Lower lobe of right lung (tissue), 2 donors: Measurements from ENCODE around the gene RAB11A. TPM values are rescaled to one million over a fixed set of nuclear protein-coding genes. Genes with fewer than 3 reads are reported as not detected.

ENCODE experiments used
- ATAC-seq, 2 donors: fragments of 200-7000 bp; cut with Tn5 transposase; one replicate each; pipeline ENCODE4 v1.9.1; 2020 to 2022; ENCODE audit warnings: mild to moderate bottlenecking in 2 of 2, moderate library complexity in 2 of 2
- DNase-seq: peaks from one replicate; pipeline ENCODE4 v3.0.0-alpha.2; 2020
- H3K27ac ChIP-seq: fragments of 200-600 bp; one replicate; pipeline ENCODE4 v1.8.0; 2022
- H3K27me3 ChIP-seq: fragments of 200-600 bp; one replicate; pipeline ENCODE4 v1.8.0; 2022; ENCODE audit warnings: low read depth
- H3K36me3 ChIP-seq: fragments of 200-600 bp; one replicate; pipeline ENCODE4 v1.8.0; 2022; ENCODE audit warnings: mild to moderate bottlenecking
- H3K4me1 ChIP-seq: fragments of 200-600 bp; one replicate; pipeline ENCODE4 v1.8.0; 2022
- H3K4me3 ChIP-seq: fragments of 200-600 bp; one replicate; pipeline ENCODE4 v1.8.0; 2022; ENCODE audit warnings: mild to moderate bottlenecking
- H3K9me3 ChIP-seq: fragments of 200-600 bp; one replicate; pipeline ENCODE4 v1.8.0; 2022
- intact Hi-C: fragments of 100-400 bp; cut with DNase I; formaldehyde crosslinking; loops from one replicate; pipeline ENCODE4 v1.11.0; 2022
- total RNA-seq: library from RNA; stranded (reverse); fragmentation: NEBNext Ultra II Directional; extraction: Animal tissue kit (Norgen Biotek cat#: 25700); gene quantifications from one replicate; pipeline ENCODE4 v1.2.1, GENCODE V29; 2021
- TF ChIP-seq, protein P1 (sequence below): fragments of 200-600 bp; IDR thresholded peaks from one replicate; pipeline ENCODE4 v1.8.0; 2022; ENCODE audit warnings: antibody characterized with exemption, mild to moderate bottlenecking
- donor health status: DM: no; HTN: yes; CAD: no; lungs with severe emphysema.

Gene RAB11A
- total RNA-seq, 1 donor from 2014 or later = 218 TPM

DNA sequence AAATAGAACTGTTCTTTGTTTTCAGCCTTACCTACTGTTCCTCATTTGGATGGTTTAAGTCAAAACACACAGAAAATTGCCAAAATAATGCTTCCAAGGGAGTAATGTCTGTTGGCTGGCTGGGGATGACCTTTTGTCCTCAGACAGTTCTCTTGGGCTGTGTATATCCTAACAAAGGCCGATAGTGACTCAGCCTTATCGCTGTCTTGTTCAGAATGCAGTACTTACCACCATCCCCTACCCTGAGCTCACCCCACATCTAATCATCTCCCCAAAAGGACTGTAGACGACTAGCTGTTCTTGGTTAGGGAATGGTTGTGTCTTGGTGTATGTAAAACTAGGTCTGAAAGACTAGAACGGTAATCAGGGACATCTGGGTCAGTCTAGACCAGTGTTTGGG is 35.0 kb downstream of the RAB11A start:
- peaks cover 15% of the 10 kb centered on the region for H3K4me1 ChIP-seq
- TF ChIP-seq, protein P1, sequence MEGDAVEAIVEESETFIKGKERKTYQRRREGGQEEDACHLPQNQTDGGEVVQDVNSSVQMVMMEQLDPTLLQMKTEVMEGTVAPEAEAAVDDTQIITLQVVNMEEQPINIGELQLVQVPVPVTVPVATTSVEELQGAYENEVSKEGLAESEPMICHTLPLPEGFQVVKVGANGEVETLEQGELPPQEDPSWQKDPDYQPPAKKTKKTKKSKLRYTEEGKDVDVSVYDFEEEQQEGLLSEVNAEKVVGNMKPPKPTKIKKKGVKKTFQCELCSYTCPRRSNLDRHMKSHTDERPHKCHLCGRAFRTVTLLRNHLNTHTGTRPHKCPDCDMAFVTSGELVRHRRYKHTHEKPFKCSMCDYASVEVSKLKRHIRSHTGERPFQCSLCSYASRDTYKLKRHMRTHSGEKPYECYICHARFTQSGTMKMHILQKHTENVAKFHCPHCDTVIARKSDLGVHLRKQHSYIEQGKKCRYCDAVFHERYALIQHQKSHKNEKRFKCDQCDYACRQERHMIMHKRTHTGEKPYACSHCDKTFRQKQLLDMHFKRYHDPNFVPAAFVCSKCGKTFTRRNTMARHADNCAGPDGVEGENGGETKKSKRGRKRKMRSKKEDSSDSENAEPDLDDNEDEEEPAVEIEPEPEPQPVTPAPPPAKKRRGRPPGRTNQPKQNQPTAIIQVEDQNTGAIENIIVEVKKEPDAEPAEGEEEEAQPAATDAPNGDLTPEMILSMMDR = no peak
- no peak for DNase-seq
- intact Hi-C loops = no loop called here
- H3K27ac ChIP-seq = no peak overlapping the region
- no peaks in the 10 kb centered on the region for H3K27me3 ChIP-seq
- H3K4me3 ChIP-seq = no peak overlapping the region
- H3K9me3 ChIP-seq = no peaks in the 10 kb centered on the region
- H3K36me3 ChIP-seq = peaks cover 53% of the 10 kb centered on the region
- ATAC-seq = no peak

DNA sequence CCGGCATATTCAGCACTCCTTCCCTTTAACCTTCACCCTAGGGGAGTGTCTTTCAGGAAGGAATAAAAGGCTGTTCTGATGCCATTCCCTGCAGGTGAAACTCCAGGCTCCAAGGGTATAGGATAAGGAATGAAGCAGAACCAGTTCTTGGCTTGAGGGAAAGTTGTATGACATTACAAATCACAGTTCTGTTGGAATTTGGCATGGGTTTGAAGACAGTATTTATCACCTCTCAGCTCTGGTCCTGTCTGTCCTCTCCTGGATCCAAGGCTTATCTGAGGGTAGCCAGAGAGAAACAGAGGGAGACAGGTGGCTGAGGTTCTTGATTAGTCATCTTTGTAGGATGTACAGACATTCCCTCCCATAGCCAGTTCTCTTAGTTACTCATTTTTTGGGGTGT is 37.1 kb downstream of the RAB11A start:
- Histone ChIP-seq H3K27ac (no peak overlapping the region), H3K4me1 (peaks cover 15% of the 10 kb centered on the region), H3K4me3 (no peak overlapping the region), H3K36me3 (peaks cover 65% of the 10 kb centered on the region), H3K27me3 (no peaks in the 10 kb centered on the region), H3K9me3 (no peaks in the 10 kb centered on the region)
- DNase-seq (no peak), ATAC-seq (no peak)
- intact Hi-C loops = no loop called here
- TF ChIP-seq, protein P1 = no peak

DNA sequence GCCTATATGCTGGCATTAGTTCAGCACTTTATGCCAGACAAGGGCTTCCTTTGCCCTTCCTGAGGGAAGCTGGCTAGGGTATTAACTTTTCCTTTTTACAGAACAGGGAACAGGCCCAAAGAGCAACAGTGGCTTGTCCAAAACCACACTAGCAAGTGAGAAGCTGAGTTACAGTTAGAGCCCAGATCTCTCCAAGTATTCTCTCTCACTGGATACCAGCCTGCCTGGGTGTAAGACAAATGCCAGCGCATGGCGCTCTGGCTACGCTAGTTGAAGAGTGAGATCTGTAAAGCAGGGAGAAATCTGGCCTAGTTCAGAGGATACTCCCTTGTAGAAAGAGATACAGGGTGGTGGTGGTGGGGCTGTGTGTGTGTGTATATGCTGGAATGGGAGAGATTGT is 38.4 kb downstream of the RAB11A start:
- DNase-seq = no peak
- H3K27me3 ChIP-seq = no peaks in the 10 kb centered on the region
- intact Hi-C loops = no loop called here
- no peaks in the 10 kb centered on the region for H3K9me3 ChIP-seq
- no peak overlapping the region for H3K4me3 ChIP-seq
- H3K27ac ChIP-seq = no peak overlapping the region
- peaks cover 4% of the 10 kb centered on the region for H3K4me1 ChIP-seq
- TF ChIP-seq, protein P1 = no peak
- ATAC-seq = no peak
- peaks cover 71% of the 10 kb centered on the region for H3K36me3 ChIP-seq

DNA sequence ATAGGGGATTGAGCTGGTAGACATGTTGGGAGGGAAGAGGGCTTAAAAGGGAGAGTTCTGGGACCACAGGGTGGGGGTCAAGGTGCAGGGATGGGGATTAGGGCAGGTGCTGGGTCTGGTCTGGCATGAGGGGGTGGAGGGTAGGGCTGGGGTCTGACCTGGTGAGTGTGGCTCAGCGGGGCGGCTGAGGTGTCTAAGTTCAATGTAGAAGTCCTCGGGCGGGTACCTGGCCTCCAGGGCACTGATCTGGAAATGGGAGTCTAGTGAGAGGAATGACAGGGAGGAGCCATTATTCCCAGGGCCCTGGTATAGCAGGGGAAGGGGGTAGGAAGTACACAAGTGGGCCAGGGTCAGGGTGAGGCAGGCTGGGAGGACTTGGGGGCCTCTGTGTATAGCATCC is 39.6 kb downstream of the RAB11A start:
- no peak overlapping the region for H3K4me3 ChIP-seq
- no peak overlapping the region for H3K27ac ChIP-seq
- no peak for DNase-seq
- ATAC-seq = no peak
- H3K36me3 ChIP-seq = peaks cover 70% of the 10 kb centered on the region
- intact Hi-C loops = no loop called here
- H3K27me3 ChIP-seq = no peaks in the 10 kb centered on the region
- no peaks in the 10 kb centered on the region for H3K4me1 ChIP-seq
- H3K9me3 ChIP-seq = no peaks in the 10 kb centered on the region
- TF ChIP-seq, protein P1 = no peak

DNA sequence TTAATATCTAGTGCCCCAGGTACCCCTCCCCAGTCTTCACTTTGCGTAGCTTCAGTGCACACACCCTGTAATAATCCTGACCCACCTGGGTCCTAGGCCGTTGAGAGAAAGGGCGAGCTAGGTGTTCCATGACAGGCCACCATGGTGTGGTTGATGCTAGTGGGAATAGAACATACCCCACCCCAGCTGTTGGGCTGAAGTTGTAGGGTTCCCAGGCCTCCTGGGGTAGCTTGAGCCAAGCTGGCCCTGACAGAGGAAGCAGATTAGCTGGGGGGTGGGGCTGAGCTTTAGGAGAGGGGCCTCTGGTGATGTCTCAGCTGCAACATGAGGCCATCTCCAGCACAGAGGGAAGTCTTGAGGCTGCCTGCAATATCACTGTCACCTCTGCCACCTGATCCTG is 40.5 kb downstream of the RAB11A start:
- ATAC-seq (no peak), DNase-seq (no peak)
- Histone ChIP-seq H3K9me3 (no peaks in the 10 kb centered on the region), H3K4me3 (no peak overlapping the region), H3K27me3 (no peaks in the 10 kb centered on the region), H3K4me1 (no peaks in the 10 kb centered on the region), H3K27ac (no peak overlapping the region), H3K36me3 (peaks cover 60% of the 10 kb centered on the region)
- TF ChIP-seq, protein P1 = no peak
- intact Hi-C loops = no loop called here

DNA sequence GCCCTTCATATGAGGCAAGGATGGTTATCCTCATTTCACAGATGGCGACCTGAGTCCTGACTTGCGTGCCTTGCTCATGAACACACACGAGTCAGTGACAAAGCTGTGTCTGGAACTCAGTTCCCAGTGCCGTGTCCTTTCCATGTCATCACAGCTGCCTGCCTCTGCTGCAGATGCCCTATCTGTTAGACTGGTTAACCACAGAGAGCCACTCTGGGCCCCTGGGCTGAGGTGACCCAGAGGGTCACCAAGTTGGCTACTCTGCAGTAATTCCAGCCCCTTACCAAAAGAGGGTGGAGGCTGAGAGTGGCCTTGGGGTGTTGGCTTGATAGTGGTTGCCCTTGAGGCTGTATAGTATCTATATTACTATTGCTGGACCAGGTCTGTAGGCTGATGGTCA is 41.0 kb downstream of the RAB11A start:
- TF ChIP-seq, protein P1 = no peak
- ATAC-seq (no peak), DNase-seq (no peak)
- Histone ChIP-seq H3K27ac (no peak overlapping the region), H3K4me1 (no peaks in the 10 kb centered on the region), H3K9me3 (no peaks in the 10 kb centered on the region), H3K27me3 (no peaks in the 10 kb centered on the region), H3K4me3 (no peak overlapping the region), H3K36me3 (peaks cover 55% of the 10 kb centered on the region)
- intact Hi-C loops = no loop called here
